GM12801 (cell line): ENCODE data around the gene SLC24A3.

ENCODE experiments used
- TF ChIP-seq, protein P1 (sequence below): IDR thresholded peaks from one replicate; pipeline ENCODE4 v1.5.1; 2011; ENCODE audit warnings: control low read depth; ENCODE audit not compliant: insufficient read length; ENCODE audit errors: extremely low read depth

SLC24A3 gene

DNA sequence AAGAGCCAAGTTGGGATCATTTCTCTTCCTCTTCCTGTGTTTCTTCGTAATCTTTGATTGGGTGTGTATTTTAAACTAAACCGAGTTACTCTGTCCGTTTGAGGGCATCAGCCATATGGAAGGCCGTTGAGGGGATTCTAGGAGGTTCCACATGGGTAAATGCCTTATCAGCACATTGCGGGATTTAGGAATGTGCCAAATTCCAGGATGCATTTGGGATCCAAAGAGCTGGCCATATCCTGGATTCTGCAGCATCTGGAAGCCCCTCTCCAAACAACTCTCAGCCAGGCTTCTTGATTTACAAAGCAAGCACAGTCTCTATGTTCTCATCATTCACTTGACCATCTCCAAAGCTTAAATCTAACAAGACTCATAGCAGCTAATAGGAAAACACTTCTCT lies 478.0 kb downstream of the SLC24A3 start:
- TF ChIP-seq, protein P1, sequence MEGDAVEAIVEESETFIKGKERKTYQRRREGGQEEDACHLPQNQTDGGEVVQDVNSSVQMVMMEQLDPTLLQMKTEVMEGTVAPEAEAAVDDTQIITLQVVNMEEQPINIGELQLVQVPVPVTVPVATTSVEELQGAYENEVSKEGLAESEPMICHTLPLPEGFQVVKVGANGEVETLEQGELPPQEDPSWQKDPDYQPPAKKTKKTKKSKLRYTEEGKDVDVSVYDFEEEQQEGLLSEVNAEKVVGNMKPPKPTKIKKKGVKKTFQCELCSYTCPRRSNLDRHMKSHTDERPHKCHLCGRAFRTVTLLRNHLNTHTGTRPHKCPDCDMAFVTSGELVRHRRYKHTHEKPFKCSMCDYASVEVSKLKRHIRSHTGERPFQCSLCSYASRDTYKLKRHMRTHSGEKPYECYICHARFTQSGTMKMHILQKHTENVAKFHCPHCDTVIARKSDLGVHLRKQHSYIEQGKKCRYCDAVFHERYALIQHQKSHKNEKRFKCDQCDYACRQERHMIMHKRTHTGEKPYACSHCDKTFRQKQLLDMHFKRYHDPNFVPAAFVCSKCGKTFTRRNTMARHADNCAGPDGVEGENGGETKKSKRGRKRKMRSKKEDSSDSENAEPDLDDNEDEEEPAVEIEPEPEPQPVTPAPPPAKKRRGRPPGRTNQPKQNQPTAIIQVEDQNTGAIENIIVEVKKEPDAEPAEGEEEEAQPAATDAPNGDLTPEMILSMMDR, result no peak

DNA sequence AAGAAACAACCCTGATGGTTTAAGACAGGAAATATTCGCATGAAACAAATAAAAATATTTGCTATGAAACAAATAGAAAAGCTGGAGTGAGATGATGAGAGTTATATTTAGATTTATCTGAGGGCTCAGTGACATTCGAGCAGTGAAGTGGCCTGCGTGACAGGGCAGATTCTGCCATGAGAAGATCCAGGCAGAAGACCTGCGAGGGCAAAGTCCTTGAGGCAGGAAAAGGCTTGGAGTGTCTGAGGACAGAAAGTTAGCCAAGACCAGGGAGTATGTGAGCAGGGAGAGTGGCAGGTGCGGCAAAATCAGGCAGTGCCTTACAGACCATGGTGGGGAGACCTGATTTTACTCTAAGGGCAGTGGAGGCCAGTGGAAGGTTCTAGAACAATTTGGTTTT lies 478.7 kb downstream of the SLC24A3 start:
- TF ChIP-seq, protein P1, result no peak

DNA sequence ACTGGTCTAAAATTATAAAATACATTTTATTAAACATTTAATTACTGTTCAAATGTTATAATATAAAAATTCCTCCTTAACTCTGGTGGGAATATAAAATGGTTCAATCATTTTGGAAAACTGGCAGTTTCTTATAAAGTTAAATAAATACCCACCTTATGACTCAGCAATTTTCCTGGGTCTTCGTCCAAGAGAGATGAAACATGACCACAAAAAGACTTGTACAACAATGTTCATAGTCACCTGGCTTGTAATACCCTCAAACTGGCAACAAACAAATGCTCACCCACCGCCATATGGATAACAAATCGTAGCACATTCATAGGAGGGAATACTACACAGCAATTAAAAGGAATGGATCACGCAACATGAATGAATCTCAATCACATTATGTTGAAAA lies 479.7 kb downstream of the SLC24A3 start:
- TF ChIP-seq, protein P1, result no peak

DNA sequence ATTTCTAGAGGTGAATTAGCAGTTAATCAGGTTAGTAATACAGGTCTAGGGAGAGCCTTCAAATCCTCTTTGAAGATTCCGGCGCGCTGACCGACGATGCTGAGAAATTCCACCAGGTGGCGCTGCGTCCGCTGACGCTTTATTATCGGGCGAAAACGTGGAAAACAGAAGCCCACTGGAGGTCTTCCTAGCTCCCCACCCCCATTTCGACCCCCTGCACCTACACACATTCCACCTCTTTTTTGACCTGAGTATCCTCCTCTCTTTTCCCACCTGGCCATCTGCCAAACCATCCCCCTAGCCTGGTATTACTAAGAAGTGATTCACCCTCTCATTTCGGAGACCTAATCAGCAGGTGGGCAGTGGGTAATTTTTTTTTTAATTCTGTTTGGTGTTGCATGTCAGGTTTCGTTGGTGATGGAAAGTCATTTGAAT lies 480.3 kb downstream of the SLC24A3 start:
- TF ChIP-seq, protein P1, result peak; percentile 83

DNA sequence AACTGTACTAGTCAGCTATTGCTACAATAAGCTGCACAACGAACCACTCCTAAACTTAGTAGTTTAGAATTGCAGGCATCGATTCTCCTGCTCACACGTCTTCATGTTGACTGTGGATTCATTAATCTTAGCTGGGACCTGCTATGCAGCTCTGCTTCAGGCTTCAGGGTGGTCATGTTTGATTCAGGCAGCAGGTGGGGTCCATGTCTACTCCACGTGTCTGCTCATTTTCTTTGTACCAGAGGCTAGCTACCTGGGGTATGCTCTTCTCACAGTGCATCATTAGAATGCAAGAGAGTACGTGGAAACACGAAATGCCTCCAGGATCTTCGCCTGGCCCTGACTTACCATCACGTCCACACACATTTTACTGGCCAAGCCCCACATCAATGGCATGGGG lies 481.1 kb downstream of the SLC24A3 start:
- TF ChIP-seq, protein P1, result no peak

DNA sequence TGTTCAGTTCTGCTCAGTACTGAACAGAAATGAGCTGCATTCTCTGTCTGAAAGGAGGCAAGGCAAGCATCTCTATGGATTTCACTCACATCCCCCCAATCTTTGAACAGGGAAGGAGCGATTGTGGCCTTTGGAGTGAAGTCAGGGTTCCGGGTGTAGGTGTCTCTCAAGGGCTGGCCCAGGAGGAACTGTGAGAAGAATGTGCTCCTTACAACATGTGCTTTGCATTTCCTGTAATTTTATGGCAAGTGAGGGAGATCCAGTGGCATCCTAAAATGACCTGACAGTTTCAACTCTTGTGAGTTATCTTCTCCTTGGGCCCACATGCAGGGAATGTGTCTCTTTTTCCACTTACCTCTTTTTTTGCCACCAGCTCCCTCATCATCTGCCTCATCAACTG lies 482.6 kb downstream of the SLC24A3 start:
- TF ChIP-seq, protein P1, result no peak

DNA sequence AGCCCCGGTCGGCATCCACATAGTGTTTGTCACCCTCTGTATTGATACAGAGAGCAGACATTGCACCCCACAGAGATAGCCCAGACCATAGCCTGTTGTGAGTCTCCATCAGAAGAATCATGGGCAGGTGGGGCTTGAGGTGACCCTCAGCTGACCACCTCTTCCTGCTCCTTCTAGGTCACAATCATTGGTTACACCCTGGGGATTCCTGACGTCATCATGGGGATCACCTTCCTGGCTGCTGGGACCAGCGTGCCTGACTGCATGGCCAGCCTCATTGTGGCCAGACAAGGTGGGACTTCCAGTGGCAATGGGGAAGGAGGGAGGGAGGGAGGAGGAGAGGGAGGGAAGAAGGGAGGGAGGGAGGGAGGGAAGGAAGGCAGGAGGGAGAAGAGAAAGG lies 484.2 kb downstream of the SLC24A3 start:
- TF ChIP-seq, protein P1, result no peak

DNA sequence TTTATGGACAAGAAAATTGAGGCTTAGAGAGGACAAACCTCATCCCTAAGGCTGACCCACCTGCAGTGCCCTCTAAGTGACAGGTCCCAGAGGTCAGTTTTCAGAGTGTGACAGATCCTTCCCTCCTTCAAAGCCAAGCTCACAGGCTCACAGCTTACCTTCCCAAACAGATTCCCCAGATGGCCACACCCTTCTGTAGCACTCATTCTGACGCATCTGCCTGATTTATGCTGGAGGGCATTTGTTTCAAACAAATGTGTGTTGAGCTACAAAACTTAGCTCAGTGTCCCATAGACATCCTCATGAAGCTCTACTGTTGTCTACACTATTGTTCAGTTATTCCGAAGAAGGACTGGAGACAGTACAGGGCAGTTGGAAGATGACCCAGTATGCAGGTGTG lies 485.0 kb downstream of the SLC24A3 start:
- TF ChIP-seq, protein P1, result no peak
